Neural progenitor cell (in vitro differentiated cells): Measurements from ENCODE around the gene THSD4. TPM values are rescaled to one million over a fixed set of nuclear protein-coding genes. Genes with fewer than 3 reads are reported as not detected.

ENCODE experiments used
- DNase-seq: peaks from one replicate; pipeline ENCODE4 v3.0.0-alpha.2; 2016; ENCODE audit warnings: low spot score
- H2AFZ ChIP-seq: fragments of 200-600 bp; sonication (generic); replicated peaks from 2 replicates; pipeline ENCODE4 v1.6.1; 2016; ENCODE audit warnings: antibody characterized with exemption
- H3F3A ChIP-seq: fragments of 200-600 bp; sonication (generic); 2 replicates; pipeline ENCODE4 v1.6.1; 2016; ENCODE audit warnings: antibody characterized with exemption, low read depth
- H3K27ac ChIP-seq: fragments of 200-600 bp; sonication (generic); 2 replicates; pipeline ENCODE4 v1.5.1; 2016; ENCODE audit warnings: mild to moderate bottlenecking
- H3K27me3 ChIP-seq: fragments of 200-600 bp; sonication (generic); 2 replicates; pipeline ENCODE4 v1.6.1; 2016; ENCODE audit warnings: mild to moderate bottlenecking, moderate library complexity
- H3K36me3 ChIP-seq: fragments of 200-600 bp; sonication (generic); 2 replicates; pipeline ENCODE4 v1.5.1; 2016
- H3K4me1 ChIP-seq: fragments of 200-600 bp; sonication (generic); 2 replicates; pipeline ENCODE4 v1.6.1; 2016; ENCODE audit warnings: mixed run types
- H3K4me2 ChIP-seq: fragments of 200-600 bp; sonication (generic); 2 replicates; pipeline ENCODE4 v1.6.1; 2016
- H3K4me3 ChIP-seq: fragments of 200-600 bp; sonication (generic); 2 replicates; pipeline ENCODE4 v1.5.1; 2016
- H3K79me2 ChIP-seq: fragments of 200-600 bp; sonication (generic); 2 replicates; pipeline ENCODE4 v1.6.1; 2016; ENCODE audit warnings: low read depth
- H3K9ac ChIP-seq: fragments of 200-600 bp; sonication (generic); 2 replicates; pipeline ENCODE4 v1.6.1; 2016
- H3K9me3 ChIP-seq: fragments of 200-600 bp; sonication (generic); 2 replicates; pipeline ENCODE4 v1.5.1; 2016; ENCODE audit warnings: low read depth
- H4K20me1 ChIP-seq: fragments of 200-600 bp; sonication (generic); 2 replicates; pipeline ENCODE4 v1.6.1; 2016; ENCODE audit warnings: low read depth
- H3K27ac Mint-ChIP-seq: 3 replicates; pipeline ENCODE4 v1.8.0; 2021; ENCODE audit warnings: mixed read lengths
- H3K27me3 Mint-ChIP-seq: 2 replicates; pipeline ENCODE4 v1.8.0; 2022; ENCODE audit warnings: low read depth, mild to moderate bottlenecking, inconsistent platforms, moderate library complexity, mixed read lengths; ENCODE audit not compliant: insufficient read depth
- H3K36me3 Mint-ChIP-seq: 3 replicates; pipeline ENCODE4 v1.8.0; 2021; ENCODE audit warnings: mixed read lengths
- H3K4me1 Mint-ChIP-seq: 3 replicates; pipeline ENCODE4 v1.8.0; 2021; ENCODE audit warnings: mixed read lengths
- H3K4me3 Mint-ChIP-seq: 3 replicates; pipeline ENCODE4 v1.8.0; 2021; ENCODE audit warnings: mild to moderate bottlenecking, moderate library complexity, mixed read lengths
- H3K9me3 Mint-ChIP-seq: 3 replicates; pipeline ENCODE4 v1.8.0; 2020; ENCODE audit warnings: mixed read lengths
- EZH2 ChIP-seq: fragments of 200-600 bp; sonication (generic); IDR thresholded peaks from 2 replicates; pipeline ENCODE4 v1.6.1; 2017; ENCODE audit warnings: antibody characterized with exemption, mild to moderate bottlenecking, moderate library complexity
- EZH2phosphoT487 ChIP-seq: fragments of 200-600 bp; sonication (generic); IDR thresholded peaks from 2 replicates; pipeline ENCODE4 v1.6.1; 2017; ENCODE audit warnings: antibody characterized with exemption
- total RNA-seq: library from RNA; depleted of rRNA; stranded (reverse); fragments of >200 nt; gene quantifications from 2 replicates; pipeline ENCODE4 v1.2.3, GENCODE V29; 2015; ENCODE audit warnings: low replicate concordance
- TF ChIP-seq, protein P1 (sequence below): fragments of 200-600 bp; sonication (generic); IDR thresholded peaks from 2 replicates; pipeline ENCODE4 v1.5.1; 2017; ENCODE audit warnings: antibody characterized with exemption, mild to moderate bottlenecking

Gene THSD4
- total RNA-seq, 1 donor from 2014 or later, result 2.4 TPM

DNA sequence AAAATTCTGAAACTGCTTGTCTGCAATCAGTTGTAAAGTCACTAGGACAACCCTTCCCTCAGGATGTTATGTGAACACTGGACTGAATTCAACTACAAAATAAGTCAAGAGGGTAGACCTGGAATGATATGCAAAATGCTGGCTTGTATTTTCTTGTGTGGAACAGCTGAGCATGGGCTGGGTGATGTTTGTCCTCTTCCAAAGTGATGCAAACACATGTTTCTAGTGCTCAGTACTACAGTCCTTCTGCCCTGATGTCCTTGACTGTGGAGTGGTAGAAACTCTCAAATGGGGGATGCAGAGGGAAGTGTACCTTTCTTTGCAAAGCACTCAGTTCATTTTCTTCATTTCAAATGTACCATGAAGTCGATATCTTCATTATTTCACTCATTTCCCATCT is 258.6 kb downstream of the THSD4 start:
- Histone ChIP-seq H3K27me3 (no peaks in the 10 kb centered on the region), H3F3A (no peaks in the 10 kb centered on the region), H3K79me2 (no peaks in the 10 kb centered on the region), H3K36me3 (no peaks in the 10 kb centered on the region), H3K4me2 (no peak overlapping the region), H4K20me1 (no peaks in the 10 kb centered on the region), H3K4me3 (no peak overlapping the region), H3K27ac (no peak overlapping the region), H3K4me1 (no peaks in the 10 kb centered on the region), H3K9me3 (no peaks in the 10 kb centered on the region), H3K9ac (no peak overlapping the region), H2AFZ (no peak overlapping the region)
- peaks cover 3% of the 10 kb centered on the region for H3K27me3 Mint-ChIP-seq
- H3K4me1 Mint-ChIP-seq, result no peaks in the 10 kb centered on the region
- H3K9me3 Mint-ChIP-seq, result no peaks in the 10 kb centered on the region
- no peak overlapping the region for H3K27ac Mint-ChIP-seq
- no peak for DNase-seq
- H3K4me3 Mint-ChIP-seq, result no peak overlapping the region
- TF ChIP-seq EZH2phosphoT487 (no peak), EZH2 (no peak)
- TF ChIP-seq, protein P1, sequence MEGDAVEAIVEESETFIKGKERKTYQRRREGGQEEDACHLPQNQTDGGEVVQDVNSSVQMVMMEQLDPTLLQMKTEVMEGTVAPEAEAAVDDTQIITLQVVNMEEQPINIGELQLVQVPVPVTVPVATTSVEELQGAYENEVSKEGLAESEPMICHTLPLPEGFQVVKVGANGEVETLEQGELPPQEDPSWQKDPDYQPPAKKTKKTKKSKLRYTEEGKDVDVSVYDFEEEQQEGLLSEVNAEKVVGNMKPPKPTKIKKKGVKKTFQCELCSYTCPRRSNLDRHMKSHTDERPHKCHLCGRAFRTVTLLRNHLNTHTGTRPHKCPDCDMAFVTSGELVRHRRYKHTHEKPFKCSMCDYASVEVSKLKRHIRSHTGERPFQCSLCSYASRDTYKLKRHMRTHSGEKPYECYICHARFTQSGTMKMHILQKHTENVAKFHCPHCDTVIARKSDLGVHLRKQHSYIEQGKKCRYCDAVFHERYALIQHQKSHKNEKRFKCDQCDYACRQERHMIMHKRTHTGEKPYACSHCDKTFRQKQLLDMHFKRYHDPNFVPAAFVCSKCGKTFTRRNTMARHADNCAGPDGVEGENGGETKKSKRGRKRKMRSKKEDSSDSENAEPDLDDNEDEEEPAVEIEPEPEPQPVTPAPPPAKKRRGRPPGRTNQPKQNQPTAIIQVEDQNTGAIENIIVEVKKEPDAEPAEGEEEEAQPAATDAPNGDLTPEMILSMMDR, result no peak
- H3K36me3 Mint-ChIP-seq, result no peaks in the 10 kb centered on the region

- Histone ChIP-seq H3K79me2 (no peaks in the 10 kb centered on the region), H3K9me3 (no peaks in the 10 kb centered on the region), H3K36me3 (no peaks in the 10 kb centered on the region), H2AFZ (no peak overlapping the region), H3K4me3 (no peak overlapping the region), H3K27me3 (no peaks in the 10 kb centered on the region), H4K20me1 (no peaks in the 10 kb centered on the region), H3K4me2 (no peak overlapping the region), H3K27ac (no peak overlapping the region), H3K4me1 (no peaks in the 10 kb centered on the region), H3K9ac (no peak overlapping the region), H3F3A (no peaks in the 10 kb centered on the region)
- H3K9me3 Mint-ChIP-seq, result no peaks in the 10 kb centered on the region
- H3K4me3 Mint-ChIP-seq, result no peak overlapping the region
- H3K36me3 Mint-ChIP-seq, result no peaks in the 10 kb centered on the region
- H3K4me1 Mint-ChIP-seq, result no peaks in the 10 kb centered on the region
- TF ChIP-seq, protein P1, result no peak
- TF ChIP-seq EZH2phosphoT487 (no peak), EZH2 (no peak)
- H3K27me3 Mint-ChIP-seq, result peaks cover 3% of the 10 kb centered on the region
- no peak for DNase-seq
- no peak overlapping the region for H3K27ac Mint-ChIP-seq
Observed at GRCh38 chr15:71374607-71375352, 259.5 kb downstream of the THSD4 start.

GRCh38 chr15:71375934-71376333 is 260.7 kb downstream of the THSD4 start:
- no peaks in the 10 kb centered on the region for H3K36me3 Mint-ChIP-seq
- Histone ChIP-seq H3K4me1 (no peaks in the 10 kb centered on the region), H3K36me3 (no peaks in the 10 kb centered on the region), H3K9ac (no peak overlapping the region), H3K4me2 (no peak overlapping the region), H3K27me3 (no peaks in the 10 kb centered on the region), H3K4me3 (no peak overlapping the region), H2AFZ (no peak overlapping the region), H3K79me2 (no peaks in the 10 kb centered on the region), H3K9me3 (no peaks in the 10 kb centered on the region), H4K20me1 (no peaks in the 10 kb centered on the region), H3F3A (no peaks in the 10 kb centered on the region), H3K27ac (no peak overlapping the region)
- H3K4me3 Mint-ChIP-seq, result no peak overlapping the region
- no peak for DNase-seq
- H3K4me1 Mint-ChIP-seq, result no peaks in the 10 kb centered on the region
- TF ChIP-seq EZH2, result no peak
- TF ChIP-seq, protein P1, result no peak
- no peak for TF ChIP-seq EZH2phosphoT487
- peaks cover 3% of the 10 kb centered on the region for H3K27me3 Mint-ChIP-seq
- no peak overlapping the region for H3K27ac Mint-ChIP-seq
- no peaks in the 10 kb centered on the region for H3K9me3 Mint-ChIP-seq
